Measurements from ENCODE around the gene SNX7. TPM values are rescaled to one million over a fixed set of nuclear protein-coding genes. Genes with fewer than 3 reads are reported as not detected.

Gene SNX7
- 38.3 TPM for polyA plus RNA-seq (2013, experiment 1 of 2; ENCODE audit: insufficient read length)
- polyA plus RNA-seq (2013, experiment 2 of 2; ENCODE audit: insufficient read length), result 41.9 TPM

- peak; percentile 83 for DNase-seq
Observed at GRCh38 chr1:98661544-98662355, at the start of gene SNX7. SNX7 (plus strand) TSS chr1:98661721; CDS start chr1:98661732, 11 bp downstream.

GRCh38 chr1:98637316-98637715, 24.2 kb upstream of the SNX7 start:
- no peak for DNase-seq

- no peak for DNase-seq
Observed at GRCh38 chr1:98638185-98638584, 23.3 kb upstream of the SNX7 start.

GRCh38 chr1:98644510-98644909, 17.0 kb upstream of the SNX7 start:
- no peak for DNase-seq

- no peak for DNase-seq
Observed at GRCh38 chr1:98651116-98651632, 10.3 kb upstream of the SNX7 start.

- no peak for DNase-seq
Observed at GRCh38 chr1:98653123-98653522, 8.4 kb upstream of the SNX7 start.

GRCh38 chr1:98659879-98660278, 1.6 kb upstream of the SNX7 start:
- no peak for DNase-seq

- DNase-seq, result no peak
Observed at GRCh38 chr1:98660940-98661543, 479 bp upstream of the SNX7 start.

GRCh38 chr1:98662356-98662670, 792 bp downstream of the SNX7 start:
- peak; percentile 43 for DNase-seq

- DNase-seq, result peak; percentile 38
Observed at GRCh38 chr1:98668733-98669132, 7.2 kb downstream of the SNX7 start.

- peak; percentile 46 for DNase-seq
Observed at GRCh38 chr1:98669355-98670296, 8.1 kb downstream of the SNX7 start.

- DNase-seq, result no peak
Observed at GRCh38 chr1:98672189-98672588, 10.7 kb downstream of the SNX7 start.

- no peak for DNase-seq
Observed at GRCh38 chr1:98674075-98674781, 12.7 kb downstream of the SNX7 start.

GRCh38 chr1:98675282-98675681, 13.8 kb downstream of the SNX7 start:
- DNase-seq, result no peak

- DNase-seq, result peak; percentile 48
Observed at GRCh38 chr1:98677288-98677687, 15.8 kb downstream of the SNX7 start.

GRCh38 chr1:98681812-98682211, 20.3 kb downstream of the SNX7 start:
- no peak for DNase-seq

GRCh38 chr1:98688110-98688739, 26.7 kb downstream of the SNX7 start:
- no peak for DNase-seq

- no peak for DNase-seq
Observed at GRCh38 chr1:98690576-98690975, 29.1 kb downstream of the SNX7 start.

GRCh38 chr1:98692482-98692881, 31.0 kb downstream of the SNX7 start:
- no peak for DNase-seq

GRCh38 chr1:98693385-98693784, 31.9 kb downstream of the SNX7 start:
- DNase-seq, result no peak

GRCh38 chr1:98696077-98696476, 34.6 kb downstream of the SNX7 start:
- DNase-seq, result no peak

- DNase-seq, result no peak
Observed at GRCh38 chr1:98697781-98698180, 36.3 kb downstream of the SNX7 start.
